DMS53 (cell line): ENCODE results near the gene CIT.
"Not testable (repeated sequence)": the region's sequence is repeated elsewhere in the genome, so short reads cannot be mapped to it uniquely, and the experiment has no call there.

Source experiments
- DNase-seq: peaks from one replicate; lab custom pipeline; 2025; lab: John Stamatoyannopoulos, UW

CIT gene

GRCh38 chr12:119742700-119743099 lies 134.4 kb downstream of the CIT start:
- DNase-seq, result no peak

- DNase-seq, result no peak
Observed at GRCh38 chr12:119740830-119741229, 136.3 kb downstream of the CIT start.

GRCh38 chr12:119735079-119735478 lies 142.0 kb downstream of the CIT start:
- DNase-seq, result no peak

GRCh38 chr12:119730381-119730780 lies 146.7 kb downstream of the CIT start:
- no peak for DNase-seq

- DNase-seq, result no peak
Observed at GRCh38 chr12:119729871-119730270, 147.2 kb downstream of the CIT start.

GRCh38 chr12:119728444-119728745 lies 148.7 kb downstream of the CIT start:
- no peak for DNase-seq

GRCh38 chr12:119727600-119728443 lies 149.3 kb downstream of the CIT start:
- no peak for DNase-seq

GRCh38 chr12:119725523-119725922 lies 151.6 kb downstream of the CIT start:
- no peak for DNase-seq

- DNase-seq, result no peak
Observed at GRCh38 chr12:119721306-119721705, 155.8 kb downstream of the CIT start.

- no peak for DNase-seq
Observed at GRCh38 chr12:119720349-119720748, 156.8 kb downstream of the CIT start.

- DNase-seq, result no peak
Observed at GRCh38 chr12:119718141-119718540, 159.0 kb downstream of the CIT start.

- no peak for DNase-seq
Observed at GRCh38 chr12:119715268-119715620, 161.9 kb downstream of the CIT start.

- DNase-seq, result peak; percentile 27
Observed at GRCh38 chr12:119714614-119715267, 162.4 kb downstream of the CIT start.

- DNase-seq, result peak; percentile 98
Observed at GRCh38 chr12:119713551-119714031, 163.5 kb downstream of the CIT start.

GRCh38 chr12:119712721-119713120 lies 164.4 kb downstream of the CIT start:
- no peak for DNase-seq

GRCh38 chr12:119711693-119712092 lies 165.4 kb downstream of the CIT start:
- DNase-seq, result no peak

GRCh38 chr12:119710965-119711551 lies 166.1 kb downstream of the CIT start:
- peak; percentile 96 for DNase-seq

GRCh38 chr12:119710374-119710964 lies 166.7 kb downstream of the CIT start:
- peak; percentile 87 for DNase-seq

- DNase-seq, result not testable (repeated sequence)
Observed at GRCh38 chr12:119706427-119706826, 170.7 kb downstream of the CIT start.

- DNase-seq, result no peak
Observed at GRCh38 chr12:119705182-119705581, 171.9 kb downstream of the CIT start.

- DNase-seq, result no peak
Observed at GRCh38 chr12:119704065-119704747, 172.9 kb downstream of the CIT start.

GRCh38 chr12:119700078-119700477 lies 177.0 kb downstream of the CIT start:
- no peak for DNase-seq
